Measurements from ENCODE around the gene DUSP6.

GRCh38 chr12:89339526-89339925, 12.8 kb downstream of the DUSP6 start:
- TF ChIP-seq CTCF (IDR thresholded peaks at IDR 0.05 in 2 of 3, conservative IDR thresholded peaks at IDR 0.05 in 1 of 3; ENCODE audit: insufficient read depth in 2 of 3, low read depth in 1 of 3, low read length in 3 of 3) (no peak), ZNF668 (CRISPR knock-in tag; IDR thresholded peaks at IDR 0.05) (no peak), SP1 (CRISPR knock-in tag; IDR thresholded peaks at IDR 0.05) (no peak), USF2 (CRISPR knock-in tag; IDR thresholded peaks at IDR 0.05) (no peak), SFPQ (IDR thresholded peaks at IDR 0.05; ENCODE audit: low read depth, low read length) (no peak), MAX (CRISPR knock-in tag; IDR thresholded peaks at IDR 0.05) (no peak)

All from K562 (cell line).